CD4-positive, alpha-beta T cell treated with Interferon alpha-2 for 1 hour (primary cell): ENCODE data around the gene VPS13D.

Experiments used
- DNase-seq, 2 donors: peaks; one replicate each; pipeline ENCODE4 v3.0.0-alpha.2; 2020 to 2022

VPS13D gene

DNA sequence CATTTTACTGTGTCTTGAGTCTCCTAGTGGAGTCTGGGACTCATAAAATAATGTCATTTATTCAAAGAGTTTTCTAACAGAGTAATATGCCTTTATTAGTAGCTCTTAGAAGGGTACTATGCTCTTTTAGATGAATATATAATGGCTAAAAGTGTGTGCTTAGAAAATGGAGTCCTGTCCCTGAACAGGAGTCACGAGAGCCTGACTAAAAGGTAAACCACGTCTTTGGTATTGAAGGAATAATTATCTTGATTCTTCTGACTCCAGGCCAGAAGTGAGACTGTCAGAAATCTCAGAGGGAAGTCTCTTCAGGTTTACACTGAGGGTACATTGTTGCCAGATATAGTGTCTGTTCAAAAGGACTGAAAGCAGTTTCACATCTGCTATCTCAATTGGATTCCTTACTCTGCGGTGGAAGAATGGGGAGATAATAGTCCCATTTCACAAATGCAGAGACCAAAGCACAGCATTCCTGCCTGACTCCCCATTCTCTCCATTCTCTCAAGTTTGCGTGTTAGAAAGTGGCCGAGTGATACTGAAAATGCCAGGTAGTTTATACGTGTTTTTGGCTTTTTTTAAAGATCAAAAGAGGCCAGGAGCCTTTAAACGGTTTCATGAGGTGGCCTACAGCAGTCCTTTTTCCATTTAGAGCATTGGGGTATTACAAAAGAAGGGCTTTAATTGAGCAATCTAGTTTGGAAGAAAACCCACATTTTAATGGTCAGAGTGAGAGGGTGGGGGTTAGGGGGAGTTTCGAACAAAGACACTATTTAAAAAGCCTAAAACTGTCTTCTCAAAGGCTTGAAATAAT lies 176.6 kb downstream of the VPS13D start:
- DNase-seq = no peak

GRCh38 chr1:12407050-12407961 lies 177.5 kb downstream of the VPS13D start:
- peak in 1 of 2 donors; percentile 57 for DNase-seq

DNA sequence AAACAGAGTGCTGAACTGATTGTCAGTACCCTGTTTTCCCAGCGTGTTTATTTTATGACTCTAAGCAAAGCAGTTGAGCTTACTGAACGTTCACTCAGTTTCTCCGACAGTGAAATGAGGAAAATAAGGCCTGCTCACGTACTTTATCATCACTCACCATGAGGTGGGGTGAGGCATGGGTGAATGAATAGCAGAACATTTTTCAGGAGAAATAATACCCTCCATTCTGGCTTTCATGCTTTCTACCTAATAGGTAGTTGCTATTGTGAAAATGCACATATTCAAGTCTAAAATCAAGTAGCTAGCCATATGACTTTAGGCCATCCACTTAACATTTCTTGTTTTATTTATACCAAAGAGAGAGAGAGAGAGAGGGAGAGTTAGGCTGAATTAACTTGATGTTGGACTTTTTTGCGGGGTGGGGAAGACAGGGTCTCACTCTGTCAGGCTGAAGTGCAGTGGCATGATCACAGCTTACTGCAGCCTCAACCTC lies 178.2 kb downstream of the VPS13D start:
- DNase-seq = no peak

- DNase-seq = no peak
These were observed 178.8 kb downstream of the VPS13D start for GRCh38 chr1:12408662-12409061.

DNA sequence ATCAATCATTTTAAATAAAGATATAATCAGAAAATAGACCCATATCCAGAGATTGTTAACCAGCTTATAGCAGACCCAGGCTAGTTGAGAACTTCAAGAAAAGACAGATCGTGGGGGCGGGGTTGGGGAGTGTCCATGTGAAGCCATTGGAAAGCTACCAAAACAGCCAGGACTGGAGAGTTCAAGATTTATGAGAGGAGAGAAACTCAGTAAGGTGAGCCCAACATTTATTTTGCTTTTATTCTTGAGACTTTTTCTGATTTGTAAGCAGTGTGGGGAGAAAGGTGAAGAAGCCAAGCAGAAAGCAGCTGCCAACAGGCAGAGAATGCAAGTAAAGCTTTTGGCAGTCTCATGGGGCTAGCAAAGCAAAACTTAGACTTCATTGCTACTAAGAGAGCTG lies 179.9 kb downstream of the VPS13D start:
- no peak for DNase-seq

DNA sequence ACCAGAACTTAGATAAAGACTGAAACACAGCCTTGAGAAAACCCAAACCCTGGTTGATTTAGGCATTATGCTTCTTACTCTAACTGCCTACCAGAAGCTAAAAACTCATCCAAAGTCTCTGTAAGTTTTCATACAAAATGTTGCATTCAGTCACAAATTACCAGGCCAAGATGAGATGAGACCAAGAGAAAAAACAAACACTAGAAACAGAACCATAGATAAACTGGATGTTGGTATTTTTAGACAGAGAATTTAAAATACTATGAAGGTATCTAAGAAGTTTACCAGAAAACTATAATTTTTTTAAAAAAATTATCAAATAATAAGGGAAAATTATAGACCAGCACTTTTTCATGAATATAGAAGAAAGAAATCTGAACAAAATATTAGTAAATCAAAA lies 180.5 kb downstream of the VPS13D start:
- no peak for DNase-seq

DNA sequence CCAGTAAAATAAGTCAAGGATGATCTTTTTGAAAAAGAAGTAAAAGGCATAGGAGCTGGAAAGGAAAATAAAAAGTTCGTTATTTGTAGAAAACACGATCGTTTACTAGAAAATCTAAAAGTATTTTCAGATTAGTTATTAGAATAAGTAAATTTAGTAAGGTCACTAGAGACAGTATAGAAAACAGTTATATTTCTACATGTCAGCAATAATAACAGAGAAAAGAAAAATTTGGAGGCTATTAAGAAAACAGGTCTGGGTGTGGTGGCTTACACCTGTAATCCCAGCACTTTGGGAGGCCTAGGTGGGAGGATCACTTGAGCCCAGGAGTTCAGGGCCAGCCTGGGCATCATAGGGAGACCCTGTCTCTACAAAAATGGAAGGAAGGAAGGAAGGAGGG lies 181.3 kb downstream of the VPS13D start:
- DNase-seq = no peak

DNA sequence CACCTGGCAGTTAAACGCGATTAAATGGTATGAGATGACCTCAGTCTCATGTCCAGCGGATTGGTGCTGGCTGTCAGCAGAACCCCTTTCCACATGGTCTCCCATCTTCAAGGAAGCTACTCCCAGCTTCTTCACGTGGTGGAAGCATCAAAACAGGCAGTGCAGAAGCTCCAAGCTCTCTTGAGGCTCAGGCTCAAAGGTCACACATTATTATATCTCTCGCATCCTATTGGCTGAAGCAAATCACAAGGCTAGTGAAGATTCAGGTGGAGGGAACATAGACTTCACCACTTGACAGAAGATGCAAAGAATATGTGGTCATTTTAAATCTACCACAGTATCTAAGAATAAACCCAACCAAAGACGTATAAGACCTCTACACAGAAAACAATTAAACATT lies 181.9 kb downstream of the VPS13D start:
- no peak for DNase-seq

DNA sequence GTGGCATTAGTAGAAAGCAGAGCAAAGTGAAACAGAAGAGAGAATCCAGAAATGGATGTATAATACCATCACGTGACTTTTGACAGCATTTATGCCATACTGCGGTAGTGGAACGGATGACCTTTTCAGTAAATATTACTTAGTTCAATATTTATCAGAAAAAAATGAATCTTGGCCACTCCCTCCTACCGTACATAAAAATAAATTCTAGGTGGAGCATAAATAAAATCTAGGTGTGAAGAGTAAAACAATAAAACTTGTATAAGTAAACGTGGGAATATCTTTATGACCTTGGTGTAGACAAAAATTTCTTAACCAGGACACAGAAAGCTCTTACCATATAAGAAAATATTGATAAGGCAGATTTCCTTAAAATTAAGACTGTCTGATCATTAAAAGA lies 182.6 kb downstream of the VPS13D start:
- DNase-seq = no peak

DNA sequence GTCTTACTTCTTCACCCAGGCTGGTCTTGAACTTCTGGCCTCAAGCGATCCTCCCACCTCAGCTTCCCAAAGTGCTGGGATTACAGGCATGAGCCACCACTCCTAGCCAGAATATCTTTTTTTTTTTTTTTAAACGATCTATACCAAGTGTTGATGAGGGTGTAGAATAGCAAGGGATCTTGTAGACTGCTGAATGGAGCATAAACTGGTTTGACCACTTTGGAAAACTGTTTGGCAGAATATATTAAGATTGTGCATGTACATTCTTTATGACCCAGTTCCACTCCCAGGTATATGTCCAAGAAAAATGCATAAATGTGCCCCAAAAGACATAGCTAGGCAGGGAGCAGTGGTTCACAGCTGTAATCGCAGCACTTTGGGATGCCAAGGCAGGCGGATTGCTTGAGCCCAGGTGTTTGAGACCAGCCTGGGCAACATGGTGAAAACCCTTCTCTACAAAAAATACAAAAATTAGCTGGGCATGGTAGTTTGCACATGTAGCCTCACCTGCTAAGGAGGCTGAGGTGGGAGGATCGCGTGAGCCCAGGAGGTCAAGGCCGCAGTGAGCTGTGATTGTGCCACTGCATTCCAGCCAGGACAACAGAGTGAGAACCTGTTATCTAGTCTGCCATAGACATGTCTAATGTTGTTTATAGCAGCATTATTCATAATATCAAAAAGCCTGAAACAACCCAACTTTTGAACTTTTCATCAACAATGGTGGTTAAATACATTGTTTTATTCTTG lies 184.0 kb downstream of the VPS13D start:
- no peak for DNase-seq

- DNase-seq = no peak
These were observed 184.7 kb downstream of the VPS13D start for GRCh38 chr1:12414444-12415018.

- DNase-seq = no peak
These were observed 185.2 kb downstream of the VPS13D start for GRCh38 chr1:12415038-12415466.

DNA sequence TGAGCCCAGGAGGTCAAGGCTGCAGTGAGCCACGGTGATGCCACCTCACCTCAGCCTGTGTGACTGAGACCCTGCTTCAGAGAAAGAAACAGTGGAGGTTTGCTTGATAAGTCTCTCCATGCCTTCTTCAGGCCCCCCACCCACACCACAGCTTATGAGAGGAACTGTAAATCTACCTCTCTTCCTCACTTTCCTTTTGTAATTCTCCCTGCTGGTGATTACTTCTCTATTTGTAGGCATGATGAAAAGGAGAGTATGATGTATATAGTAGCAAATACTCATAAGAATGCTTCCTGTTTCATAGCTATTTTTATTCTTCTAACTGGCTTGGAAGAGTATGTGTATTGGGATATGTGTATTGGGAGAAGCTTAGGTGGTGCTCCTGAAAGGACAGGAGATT lies 186.3 kb downstream of the VPS13D start:
- DNase-seq = no peak

- no peak for DNase-seq
These were observed 186.9 kb downstream of the VPS13D start for GRCh38 chr1:12416744-12417143.

- DNase-seq = no peak
These were observed 187.6 kb downstream of the VPS13D start for GRCh38 chr1:12417389-12417788.

- no peak for DNase-seq
These were observed 190.3 kb downstream of the VPS13D start for GRCh38 chr1:12420171-12420570.

DNA sequence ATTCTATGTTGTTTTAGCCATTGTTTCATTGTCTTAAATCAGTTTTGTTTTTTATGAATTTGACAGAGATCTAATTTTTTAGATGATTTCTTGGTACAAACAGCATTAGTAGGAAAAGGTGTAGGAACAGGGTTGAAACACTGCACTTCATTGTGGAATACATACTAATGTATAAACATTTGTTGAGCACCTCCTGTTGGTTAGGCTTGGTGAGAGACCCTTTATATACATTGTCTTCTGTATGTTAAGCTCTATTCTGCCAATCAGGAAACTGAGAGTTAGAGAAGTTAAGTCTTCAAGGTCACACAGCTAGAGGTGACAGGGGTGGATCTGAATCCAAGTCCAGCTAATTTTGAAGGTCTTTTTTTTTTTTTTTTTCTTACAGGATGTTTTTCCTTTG lies 192.7 kb downstream of the VPS13D start:
- no peak for DNase-seq

GRCh38 chr1:12424087-12424529 lies 194.3 kb downstream of the VPS13D start:
- DNase-seq = no peak

DNA sequence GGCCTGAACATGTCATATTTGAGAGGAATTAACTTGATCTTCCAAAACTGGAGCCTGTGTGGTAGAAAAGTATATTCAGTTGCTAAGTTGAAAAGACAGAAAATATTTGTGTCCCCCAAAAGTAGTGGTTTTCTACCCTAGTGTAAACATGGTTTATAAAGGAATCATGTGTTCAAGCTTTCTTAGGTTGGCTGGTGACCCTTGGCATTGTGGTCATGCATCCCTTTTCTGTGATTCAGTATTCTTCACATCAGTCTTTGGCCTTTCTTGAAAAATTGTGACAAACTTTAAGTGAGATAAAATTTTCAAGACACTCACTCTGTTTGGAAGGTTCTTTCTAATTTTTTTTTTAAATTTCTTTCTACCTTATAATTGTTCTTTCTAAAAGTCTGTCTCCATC lies 195.0 kb downstream of the VPS13D start:
- no peak for DNase-seq

GRCh38 chr1:12426030-12426429 lies 196.2 kb downstream of the VPS13D start:
- no peak for DNase-seq

DNA sequence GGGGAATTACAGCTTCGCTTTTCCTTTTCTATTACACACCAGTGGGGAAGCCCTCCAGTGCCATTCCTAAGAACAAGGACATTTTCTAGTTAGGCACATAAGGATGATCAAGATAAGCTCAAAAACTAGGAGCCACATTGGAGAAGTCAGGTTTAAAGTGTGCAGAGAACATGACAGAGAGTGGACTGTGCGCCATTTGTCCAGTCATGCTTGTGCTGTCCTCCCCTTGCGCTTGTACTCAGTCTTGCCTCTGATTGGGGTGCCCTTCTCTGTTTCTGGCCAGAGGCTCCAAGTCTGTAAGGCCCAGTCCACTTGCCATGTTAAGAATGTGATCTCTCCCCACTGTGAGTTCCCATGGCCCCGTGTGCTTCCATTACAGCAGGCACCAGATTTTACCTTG lies 198.5 kb downstream of the VPS13D start:
- no peak for DNase-seq

- no peak for DNase-seq
These were observed 200.7 kb downstream of the VPS13D start for GRCh38 chr1:12430525-12430924.

- DNase-seq = no peak
These were observed 203.1 kb downstream of the VPS13D start for GRCh38 chr1:12432897-12433296.
